Adrenal gland (tissue), 5 donors: ENCODE results near the gene CCDC146.

Experiments used
- POLR2A ChIP-seq, 2 donors: fragments of 450-650 bp; IDR thresholded peaks; one replicate each; pipeline ENCODE4 v1.6.1; 2017; ENCODE audit warnings: antibody characterized with exemption in 2 of 2, mild to moderate bottlenecking in 2 of 2, moderate library complexity in 1 of 2
- TF ChIP-seq, protein P1 (sequence below), 6 experiments: fragments of 450-650 bp in 4 of 6; fragments of 200-600 bp in 2 of 6; sonication (generic) in 1 of 6; IDR thresholded peaks; 1 replicate in 5 of 6; 2 replicates in 1 of 6; pipeline versions ENCODE4 v1.5.1 to v1.8.0; 2016 to 2021; ENCODE audit warnings: antibody characterized with exemption in 6 of 6, mild to moderate bottlenecking in 2 of 6, moderate library complexity in 1 of 6
- donor health status: DM: no; HTN: no; CAD: no.

DNA sequence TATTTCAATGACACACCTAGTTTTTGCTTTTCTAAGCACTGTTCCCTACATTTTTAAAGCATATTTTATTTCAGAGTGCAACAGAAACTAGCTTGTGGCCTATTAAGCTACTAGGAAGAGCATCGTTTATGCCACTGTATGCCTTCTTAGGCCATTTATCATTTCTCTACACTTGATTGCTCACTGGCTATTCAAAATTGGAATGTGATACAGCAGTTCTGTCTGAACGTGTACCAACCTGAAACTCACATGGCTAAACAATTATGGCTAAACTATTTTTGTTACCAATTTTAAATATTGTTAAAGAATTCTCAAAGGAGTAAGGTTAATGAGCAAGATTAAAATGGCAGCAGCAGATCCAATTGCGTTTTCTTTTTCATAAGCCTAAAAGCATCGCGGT lies 188.6 kb downstream of the CCDC146 start:
- TF ChIP-seq POLR2A (IDR thresholded peaks at IDR 0.05), result no peak
- TF ChIP-seq, protein P1, sequence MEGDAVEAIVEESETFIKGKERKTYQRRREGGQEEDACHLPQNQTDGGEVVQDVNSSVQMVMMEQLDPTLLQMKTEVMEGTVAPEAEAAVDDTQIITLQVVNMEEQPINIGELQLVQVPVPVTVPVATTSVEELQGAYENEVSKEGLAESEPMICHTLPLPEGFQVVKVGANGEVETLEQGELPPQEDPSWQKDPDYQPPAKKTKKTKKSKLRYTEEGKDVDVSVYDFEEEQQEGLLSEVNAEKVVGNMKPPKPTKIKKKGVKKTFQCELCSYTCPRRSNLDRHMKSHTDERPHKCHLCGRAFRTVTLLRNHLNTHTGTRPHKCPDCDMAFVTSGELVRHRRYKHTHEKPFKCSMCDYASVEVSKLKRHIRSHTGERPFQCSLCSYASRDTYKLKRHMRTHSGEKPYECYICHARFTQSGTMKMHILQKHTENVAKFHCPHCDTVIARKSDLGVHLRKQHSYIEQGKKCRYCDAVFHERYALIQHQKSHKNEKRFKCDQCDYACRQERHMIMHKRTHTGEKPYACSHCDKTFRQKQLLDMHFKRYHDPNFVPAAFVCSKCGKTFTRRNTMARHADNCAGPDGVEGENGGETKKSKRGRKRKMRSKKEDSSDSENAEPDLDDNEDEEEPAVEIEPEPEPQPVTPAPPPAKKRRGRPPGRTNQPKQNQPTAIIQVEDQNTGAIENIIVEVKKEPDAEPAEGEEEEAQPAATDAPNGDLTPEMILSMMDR (IDR thresholded peaks at IDR 0.05), result no peak
